ENCODE measurements around the gene ACOT11. TPM values are rescaled to one million over a fixed set of nuclear protein-coding genes. Genes with fewer than 3 reads are reported as not detected.

The ACOT11 gene
- total and polyA plus RNA-seq, 2 of the 4 experiments (the other 2 are of a cell fraction), result 2.5 to 2.7 TPM

- dilution Hi-C loops (cut with HindIII; ENCODE audit: low sequenced_read_pairs, unreplicated experiment), result no loop called here
These were observed 35.8 kb downstream of the ACOT11 start for GRCh38 chr1:54583871-54584270.

More at GRCh38 chr1:54583871-54584270, 35.8 kb downstream of the ACOT11 start:
- H3K23ac ChIP-seq (ENCODE audit: low read depth, low read length), result no peak overlapping the region
- H2AFZ ChIP-seq (replicated peaks; ENCODE audit: low read length, poor library complexity), result no peak overlapping the region
- TF ChIP-seq MAFK (IDR thresholded peaks at IDR 0.05; ENCODE audit: low read depth, low read length) (no peak), POLR2A (IDR thresholded peaks at IDR 0.05; ENCODE audit: low read depth, low read length) (no peak), FOS (IDR thresholded peaks at IDR 0.05; ENCODE audit: low read depth, low read length) (no peak)
- H3K14ac ChIP-seq (replicated peaks; ENCODE audit: low read depth, low read length), result no peak overlapping the region
- ATAC-seq (ENCODE audit: low read depth) (no peak), DNase-seq (no peak)
- no peaks in the 10 kb centered on the region for H3K9me3 ChIP-seq (ENCODE audit: control insufficient read depth, insufficient read depth, low read length)
- in situ Hi-C loops (cut with MboI; ENCODE audit: low sequenced_read_pairs) (no loop called here), intact Hi-C loops (cut with micrococcal nuclease) (no loop called here)
- peaks cover 3% of the 10 kb centered on the region; the same call in 1 of the 2 replicates for H3K4me1 ChIP-seq (ENCODE audit: control insufficient read depth, insufficient read depth, low read length)
- H3K27ac ChIP-seq (ENCODE audit: insufficient read depth, low read length), result no peak overlapping the region
- H2AK5ac ChIP-seq (ENCODE audit: low read depth, low read length), result no peak overlapping the region
- H3K79me1 ChIP-seq (ENCODE audit: low read depth in 1 of 2, low read length in 2 of 2), result no peaks in the 10 kb centered on the region
- H3K27me3 ChIP-seq (ENCODE audit: control insufficient read depth, insufficient read depth, low read length), result peaks cover 2% of the 10 kb centered on the region; the same call in 1 of the 2 replicates
- no peak overlapping the region for H2BK15ac ChIP-seq (ENCODE audit: low read depth, low read length)
- 60% methylated on average over 1 of the region's 2 CpGs; no CpG with 5 or more reads in 1 of the 2 experiments for WGBS, 2 experiments (ENCODE audit: extremely low coverage in 2 of 2, insufficient read length in 1 of 2)
- H3K56ac ChIP-seq (ENCODE audit: extremely low read depth, insufficient read depth, low read length), result no peak overlapping the region
- no peak overlapping the region for H2BK5ac ChIP-seq (ENCODE audit: low read depth, low read length, poor library complexity, severe bottlenecking)
- H3K18ac ChIP-seq (ENCODE audit: low read depth, low read length), result no peak overlapping the region
- BruUV-seq (replicated peaks), result no TSS peak
- no peak overlapping the region for H3K4me2 ChIP-seq (ENCODE audit: low read depth, low read length)
- no peaks in the 10 kb centered on the region for H4K20me1 ChIP-seq (ENCODE audit: insufficient read depth, low read length)
- H2AK9ac ChIP-seq (replicated peaks; ENCODE audit: low read depth, low read length, poor library complexity), result no peak overlapping the region
- H2BK20ac ChIP-seq (ENCODE audit: low read depth, low read length), result no peak overlapping the region
- H3K9ac ChIP-seq (ENCODE audit: low read depth, low read length), result no peak overlapping the region
- no peaks in the 10 kb centered on the region for H3K9me1 ChIP-seq (ENCODE audit: insufficient read depth, low read length)
- ChIA-PET CTCF (no interaction called here), POLR2A (ENCODE audit: unreplicated experiment) (no interaction called here)
- H2BK120ac ChIP-seq (ENCODE audit: low read depth, low read length), result no peak overlapping the region
- no peak overlapping the region for H3K4ac ChIP-seq (ENCODE audit: low read depth, low read length)
- no peak overlapping the region for H4K8ac ChIP-seq (ENCODE audit: low read depth in 2 of 2, low read length in 2 of 2)
- H3K4me3 ChIP-seq (ENCODE audit: insufficient read depth, low read depth, low read length), result no peak overlapping the region
- no peak overlapping the region for H4K5ac ChIP-seq (ENCODE audit: low read depth, low read length)
- H4K91ac ChIP-seq (ENCODE audit: insufficient read depth, low read depth, low read length), result no peak overlapping the region
- H3K36me3 ChIP-seq (ENCODE audit: control insufficient read depth, insufficient read depth, low read length), result no peaks in the 10 kb centered on the region
